OCI-LY3 (cell line): ENCODE results near the gene EXOSC3.
A peak's percentile ranks its signal among the peaks of the same experiment; 100 is the strongest.
"Not testable (repeated sequence)": the region's sequence is repeated elsewhere in the genome, so short reads cannot be mapped to it uniquely, and the experiment has no call there.

Experiments
- H2AFZ ChIP-seq: fragments of 200-600, 300-600 bp; shearing (Covaris generic); 2 replicates; pipeline ENCODE4 v1.6.0; 2014; ENCODE audit warnings: antibody characterized with exemption, low read depth, low read length
- H3K27ac ChIP-seq: fragments of 200-600, 300-600 bp; sonication (generic); 2 replicates; pipeline ENCODE4 v1.5.1; 2014; ENCODE audit warnings: mild to moderate bottlenecking, low read length, moderate library complexity, mixed read lengths
- H3K27me3 ChIP-seq: fragments of 200-600, 300-600 bp; sonication (generic); 2 replicates; pipeline ENCODE4 v1.6.1; 2014; ENCODE audit warnings: low read depth, low read length, mixed read lengths
- H3K36me3 ChIP-seq: fragments of 200-600, 300-600 bp; sonication (generic); replicated peaks from 2 replicates; pipeline ENCODE3; 2014; ENCODE audit warnings: low read depth, low read length, mixed read lengths
- H3K4me1 ChIP-seq: fragments of 300-600, 200-600 bp; sonication (generic); 2 replicates; pipeline ENCODE4 v1.6.1; 2014; ENCODE audit warnings: low read length, mixed read lengths
- H3K4me2 ChIP-seq: fragments of 200-600, 300-600 bp; sonication (generic); 2 replicates; pipeline ENCODE4 v1.6.1; 2014; ENCODE audit warnings: low read length, mixed read lengths
- H3K4me3 ChIP-seq: fragments of 300-600, 200-600 bp; sonication (generic); 2 replicates; pipeline ENCODE4 v1.5.1; 2014; ENCODE audit warnings: antibody characterized with exemption, mild to moderate bottlenecking, low read length, moderate library complexity
- H3K79me2 ChIP-seq: fragments of 300-600, 200-600 bp; shearing (Covaris generic); 2 replicates; pipeline ENCODE4 v1.6.1; 2014; ENCODE audit warnings: mild to moderate bottlenecking, low read length, mixed read lengths
- H3K9ac ChIP-seq: fragments of 300-600, 200-600 bp; shearing (Covaris generic); 2 replicates; pipeline ENCODE4 v1.6.0; 2014; ENCODE audit warnings: mild to moderate bottlenecking, low read length, moderate library complexity
- H3K9me3 ChIP-seq: fragments of 200-600, 300-600 bp; shearing (Covaris generic); 2 replicates; pipeline ENCODE4 v1.6.1; 2014; ENCODE audit warnings: low read length, mixed read lengths; ENCODE audit not compliant: insufficient read depth
- H4K20me1 ChIP-seq: fragments of 200-600, 300-600 bp; sonication (generic); 2 replicates; pipeline ENCODE4 v1.6.1; 2016; ENCODE audit warnings: low read length, mixed read lengths; ENCODE audit not compliant: insufficient read depth
- EZH2phosphoT487 ChIP-seq: fragments of 200-600 bp; shearing (Covaris generic); IDR thresholded peaks from 2 replicates; pipeline ENCODE4 v1.6.1; 2018; ENCODE audit warnings: antibody characterized with exemption, mixed run types, low read depth
- TF ChIP-seq, protein P1 (sequence below): fragments of 200-600, 300-600 bp; sonication (generic); IDR thresholded peaks from 2 replicates; pipeline ENCODE4 v1.5.1; 2014; ENCODE audit warnings: antibody characterized with exemption, low read length, low read depth

Gene EXOSC3

GRCh38 chr9:37752642-37753488 is 32.0 kb downstream of the EXOSC3 start:
- peak overlapping the region; percentile 74 for H3K4me2 ChIP-seq
- peaks cover 15% of the 10 kb centered on the region for H3K4me1 ChIP-seq
- H3K79me2 ChIP-seq = peaks cover 11% of the 10 kb centered on the region
- H3K9ac ChIP-seq = peak overlapping the region; percentile 91
- H3K9me3 ChIP-seq = no peaks in the 10 kb centered on the region
- H3K27me3 ChIP-seq = no peaks in the 10 kb centered on the region
- H3K27ac ChIP-seq = 0 out of 2 replicates have a peak overlapping the region, but pooled peaks have one; percentile 22
- peaks cover 2% of the 10 kb centered on the region for H3K36me3 ChIP-seq
- TF ChIP-seq, protein P1, sequence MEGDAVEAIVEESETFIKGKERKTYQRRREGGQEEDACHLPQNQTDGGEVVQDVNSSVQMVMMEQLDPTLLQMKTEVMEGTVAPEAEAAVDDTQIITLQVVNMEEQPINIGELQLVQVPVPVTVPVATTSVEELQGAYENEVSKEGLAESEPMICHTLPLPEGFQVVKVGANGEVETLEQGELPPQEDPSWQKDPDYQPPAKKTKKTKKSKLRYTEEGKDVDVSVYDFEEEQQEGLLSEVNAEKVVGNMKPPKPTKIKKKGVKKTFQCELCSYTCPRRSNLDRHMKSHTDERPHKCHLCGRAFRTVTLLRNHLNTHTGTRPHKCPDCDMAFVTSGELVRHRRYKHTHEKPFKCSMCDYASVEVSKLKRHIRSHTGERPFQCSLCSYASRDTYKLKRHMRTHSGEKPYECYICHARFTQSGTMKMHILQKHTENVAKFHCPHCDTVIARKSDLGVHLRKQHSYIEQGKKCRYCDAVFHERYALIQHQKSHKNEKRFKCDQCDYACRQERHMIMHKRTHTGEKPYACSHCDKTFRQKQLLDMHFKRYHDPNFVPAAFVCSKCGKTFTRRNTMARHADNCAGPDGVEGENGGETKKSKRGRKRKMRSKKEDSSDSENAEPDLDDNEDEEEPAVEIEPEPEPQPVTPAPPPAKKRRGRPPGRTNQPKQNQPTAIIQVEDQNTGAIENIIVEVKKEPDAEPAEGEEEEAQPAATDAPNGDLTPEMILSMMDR = no peak
- TF ChIP-seq EZH2phosphoT487 = no peak
- no peaks in the 10 kb centered on the region for H4K20me1 ChIP-seq
- H3K4me3 ChIP-seq = peak overlapping the region; percentile 94
- H2AFZ ChIP-seq = peak overlapping the region; percentile 93

GRCh38 chr9:37752112-37752511 is 32.8 kb downstream of the EXOSC3 start:
- H3K36me3 ChIP-seq = not testable (repeated sequence)

GRCh38 chr9:37751704-37752103 is 33.2 kb downstream of the EXOSC3 start:
- not testable (repeated sequence) for H3K9ac ChIP-seq, H3K36me3 ChIP-seq, H4K20me1 ChIP-seq, H3K4me3 ChIP-seq, H2AFZ ChIP-seq, H3K27ac ChIP-seq, H3K9me3 ChIP-seq, H3K4me2 ChIP-seq, H3K27me3 ChIP-seq
- Histone ChIP-seq H3K79me2 (peaks cover 11% of the 10 kb centered on the region), H3K4me1 (peaks cover 21% of the 10 kb centered on the region)

More at GRCh38 chr9:37752112-37752511, 32.8 kb downstream of the EXOSC3 start:
- not testable (repeated sequence) for H3K27ac ChIP-seq, H3K9me3 ChIP-seq, H3K4me3 ChIP-seq, H4K20me1 ChIP-seq, H2AFZ ChIP-seq, H3K27me3 ChIP-seq, H3K4me2 ChIP-seq, H3K9ac ChIP-seq
- Histone ChIP-seq H3K4me1 (peaks cover 21% of the 10 kb centered on the region), H3K79me2 (peaks cover 11% of the 10 kb centered on the region)

DNA sequence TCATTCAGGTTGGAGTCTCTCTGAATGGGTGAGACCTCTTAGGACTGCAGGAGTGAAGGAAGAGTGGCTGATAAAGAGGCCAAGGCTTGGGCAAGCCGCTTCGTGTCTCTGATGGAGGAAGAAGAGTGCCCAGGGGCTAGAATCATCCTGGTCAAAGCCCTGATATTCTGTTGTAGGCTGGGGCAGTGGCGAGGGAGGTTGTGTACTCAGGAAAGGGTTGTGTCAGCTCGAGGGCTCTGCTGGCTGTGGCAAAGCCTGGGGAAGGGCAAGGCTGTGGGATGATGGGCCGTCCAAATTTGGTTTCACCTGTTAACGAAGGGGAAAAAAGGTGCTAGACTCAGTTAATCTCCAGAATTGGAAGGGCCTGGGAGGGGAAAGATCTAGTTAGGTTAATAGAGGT is 33.7 kb downstream of the EXOSC3 start:
- TF ChIP-seq EZH2phosphoT487 = no peak
- TF ChIP-seq, protein P1 = no peak
- Histone ChIP-seq H3K4me3 (no peak overlapping the region), H3K4me1 (peaks cover 21% of the 10 kb centered on the region), H3K27me3 (no peaks in the 10 kb centered on the region), H3K36me3 (no peaks in the 10 kb centered on the region), H3K4me2 (no peak overlapping the region), H3K27ac (no peak overlapping the region), H4K20me1 (no peaks in the 10 kb centered on the region), H3K79me2 (peaks cover 11% of the 10 kb centered on the region), H3K9me3 (no peaks in the 10 kb centered on the region), H2AFZ (no peak overlapping the region), H3K9ac (no peak overlapping the region)

DNA sequence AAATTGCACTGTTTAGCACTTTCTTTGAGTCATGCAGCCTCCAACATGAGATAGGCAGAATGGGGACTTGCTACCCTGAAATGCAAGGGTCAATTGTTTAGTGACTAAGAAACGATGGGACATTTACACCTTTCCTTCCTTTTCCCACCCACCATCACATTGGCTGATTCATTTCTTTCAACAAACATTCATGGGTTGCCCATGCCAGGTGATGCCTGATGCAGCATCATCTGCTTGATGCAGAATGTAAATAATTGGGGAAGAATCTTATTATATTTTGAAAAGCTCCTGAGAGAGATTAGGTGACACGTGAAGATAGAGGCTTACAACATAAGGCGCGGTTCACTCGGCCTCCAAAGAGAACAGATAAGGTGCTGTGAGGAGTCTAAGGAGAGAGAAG is 35.7 kb downstream of the EXOSC3 start:
- H3K36me3 ChIP-seq = no peaks in the 10 kb centered on the region
- no peak overlapping the region for H3K27ac ChIP-seq
- TF ChIP-seq, protein P1 = no peak
- no peak for TF ChIP-seq EZH2phosphoT487
- H3K9me3 ChIP-seq = no peaks in the 10 kb centered on the region
- H3K9ac ChIP-seq = no peak overlapping the region
- no peak overlapping the region for H2AFZ ChIP-seq
- H3K79me2 ChIP-seq = peaks cover 4% of the 10 kb centered on the region
- no peaks in the 10 kb centered on the region for H4K20me1 ChIP-seq
- peaks cover 15% of the 10 kb centered on the region for H3K4me1 ChIP-seq
- no peaks in the 10 kb centered on the region for H3K27me3 ChIP-seq
- no peak overlapping the region for H3K4me3 ChIP-seq
- H3K4me2 ChIP-seq = no peak overlapping the region
